ENCODE measurements around the gene FAM222A.

DNA sequence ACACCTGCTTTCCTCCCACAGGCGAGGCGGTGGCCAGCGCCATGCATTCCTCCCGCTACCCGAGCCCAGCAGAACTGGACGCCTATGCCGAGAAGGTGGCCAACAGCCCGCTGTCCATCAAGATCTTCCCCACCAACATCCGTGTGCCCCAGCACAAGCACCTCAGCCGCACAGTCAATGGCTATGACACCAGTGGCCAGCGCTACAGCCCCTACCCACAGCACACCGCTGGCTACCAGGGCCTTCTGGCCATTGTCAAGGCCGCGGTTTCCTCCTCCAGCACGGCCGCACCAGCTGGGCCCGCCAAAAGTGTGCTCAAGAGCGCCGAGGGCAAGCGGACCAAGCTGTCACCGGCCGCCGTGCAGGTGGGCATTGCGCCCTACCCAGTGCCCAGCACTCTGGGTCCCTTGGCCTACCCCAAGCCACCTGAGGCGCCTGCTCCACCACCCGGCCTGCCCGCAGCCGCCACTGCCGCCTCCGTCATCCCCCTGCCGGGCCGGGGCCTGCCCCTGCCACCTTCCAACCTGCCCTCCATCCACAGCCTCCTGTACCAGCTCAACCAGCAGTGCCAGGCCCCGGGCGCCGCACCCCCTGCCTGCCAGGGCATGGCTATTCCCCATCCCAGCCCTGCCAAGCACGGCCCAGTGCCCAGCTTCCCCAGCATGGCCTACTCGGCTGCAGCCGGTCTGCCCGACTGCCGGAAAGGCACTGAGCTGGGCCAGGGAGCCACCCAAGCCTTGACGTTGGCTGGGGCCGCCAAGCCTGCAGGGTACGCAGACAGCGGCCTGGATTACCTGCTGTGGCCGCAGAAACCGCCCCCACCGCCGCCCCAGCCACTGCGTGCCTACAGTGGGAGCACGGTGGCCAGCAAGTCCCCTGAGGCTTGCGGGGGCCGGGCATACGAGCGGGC, 54.6 kb downstream of the FAM222A start:
- TF ChIP-seq POLR2A (IDR thresholded peaks at IDR 0.05), result no peak
- TF ChIP-seq, protein P1, sequence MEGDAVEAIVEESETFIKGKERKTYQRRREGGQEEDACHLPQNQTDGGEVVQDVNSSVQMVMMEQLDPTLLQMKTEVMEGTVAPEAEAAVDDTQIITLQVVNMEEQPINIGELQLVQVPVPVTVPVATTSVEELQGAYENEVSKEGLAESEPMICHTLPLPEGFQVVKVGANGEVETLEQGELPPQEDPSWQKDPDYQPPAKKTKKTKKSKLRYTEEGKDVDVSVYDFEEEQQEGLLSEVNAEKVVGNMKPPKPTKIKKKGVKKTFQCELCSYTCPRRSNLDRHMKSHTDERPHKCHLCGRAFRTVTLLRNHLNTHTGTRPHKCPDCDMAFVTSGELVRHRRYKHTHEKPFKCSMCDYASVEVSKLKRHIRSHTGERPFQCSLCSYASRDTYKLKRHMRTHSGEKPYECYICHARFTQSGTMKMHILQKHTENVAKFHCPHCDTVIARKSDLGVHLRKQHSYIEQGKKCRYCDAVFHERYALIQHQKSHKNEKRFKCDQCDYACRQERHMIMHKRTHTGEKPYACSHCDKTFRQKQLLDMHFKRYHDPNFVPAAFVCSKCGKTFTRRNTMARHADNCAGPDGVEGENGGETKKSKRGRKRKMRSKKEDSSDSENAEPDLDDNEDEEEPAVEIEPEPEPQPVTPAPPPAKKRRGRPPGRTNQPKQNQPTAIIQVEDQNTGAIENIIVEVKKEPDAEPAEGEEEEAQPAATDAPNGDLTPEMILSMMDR (IDR thresholded peaks at IDR 0.05 in 4 of 5, conservative IDR thresholded peaks at IDR 0.05 in 1 of 5), result no peak

All from gastrocnemius medialis (tissue), 4 donors.